ENCODE data around the gene INPP5A.

- no peak for TF ChIP-seq POLR2A (IDR thresholded peaks at IDR 0.05; ENCODE audit: low read length)
- no peak for TF ChIP-seq GATA1 (IDR thresholded peaks at IDR 0.05; ENCODE audit: low read depth, low read length)
Observed at GRCh38 chr10:132554991-132555647, 17.5 kb downstream of the INPP5A start.

All from erythroblast (primary cell).